NCI-H748 treated with DMSO at 0.1 percent for 48 hours (cell line): Measurements from ENCODE around the gene ELAC2.

Experiments
- DNase-seq: peaks from one replicate; lab custom pipeline; 2025; lab: John Stamatoyannopoulos, UW

Gene ELAC2

GRCh38 chr17:12953156-12953555 lies 64.7 kb downstream of the ELAC2 start:
- no peak for DNase-seq

- no peak for DNase-seq
Measured at GRCh38 chr17:12952012-12952411, 65.8 kb downstream of the ELAC2 start.

GRCh38 chr17:12947047-12947446 lies 70.8 kb downstream of the ELAC2 start:
- no peak for DNase-seq
